GM13976 (cell line): ENCODE data around the gene MYO1C.

Experiments
- DNase-seq: peaks from one replicate; pipeline ENCODE4 v3.0.0; 2012; ENCODE audit warnings: low spot score
- in situ Hi-C: fragments of 300-500 bp; cut with MboI; formaldehyde crosslinking; loops from one replicate; pipeline ENCODE4 v1.12.0; 2022; ENCODE audit warnings: low sequenced_read_pairs, mixed read lengths, inconsistent platforms; ENCODE audit not compliant: unreplicated experiment
- TF ChIP-seq, protein P1 (sequence below): IDR thresholded peaks from 2 replicates; pipeline ENCODE4 v1.5.1; 2012; ENCODE audit warnings: borderline replicate concordance, mild to moderate bottlenecking; ENCODE audit not compliant: insufficient read depth; ENCODE audit errors: extremely low read depth, missing control alignments, control extremely low read depth

Gene MYO1C

GRCh38 chr17:1497831-1498230 is 5.3 kb upstream of the MYO1C start:
- in situ Hi-C loops, result no loop called here
- no peak for DNase-seq
- TF ChIP-seq, protein P1, sequence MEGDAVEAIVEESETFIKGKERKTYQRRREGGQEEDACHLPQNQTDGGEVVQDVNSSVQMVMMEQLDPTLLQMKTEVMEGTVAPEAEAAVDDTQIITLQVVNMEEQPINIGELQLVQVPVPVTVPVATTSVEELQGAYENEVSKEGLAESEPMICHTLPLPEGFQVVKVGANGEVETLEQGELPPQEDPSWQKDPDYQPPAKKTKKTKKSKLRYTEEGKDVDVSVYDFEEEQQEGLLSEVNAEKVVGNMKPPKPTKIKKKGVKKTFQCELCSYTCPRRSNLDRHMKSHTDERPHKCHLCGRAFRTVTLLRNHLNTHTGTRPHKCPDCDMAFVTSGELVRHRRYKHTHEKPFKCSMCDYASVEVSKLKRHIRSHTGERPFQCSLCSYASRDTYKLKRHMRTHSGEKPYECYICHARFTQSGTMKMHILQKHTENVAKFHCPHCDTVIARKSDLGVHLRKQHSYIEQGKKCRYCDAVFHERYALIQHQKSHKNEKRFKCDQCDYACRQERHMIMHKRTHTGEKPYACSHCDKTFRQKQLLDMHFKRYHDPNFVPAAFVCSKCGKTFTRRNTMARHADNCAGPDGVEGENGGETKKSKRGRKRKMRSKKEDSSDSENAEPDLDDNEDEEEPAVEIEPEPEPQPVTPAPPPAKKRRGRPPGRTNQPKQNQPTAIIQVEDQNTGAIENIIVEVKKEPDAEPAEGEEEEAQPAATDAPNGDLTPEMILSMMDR, result no peak

- TF ChIP-seq, protein P1, result no peak
- no peak for DNase-seq
- in situ Hi-C loops, result no loop called here
These were observed 4.4 kb upstream of the MYO1C start for GRCh38 chr17:1496869-1497268.

DNA sequence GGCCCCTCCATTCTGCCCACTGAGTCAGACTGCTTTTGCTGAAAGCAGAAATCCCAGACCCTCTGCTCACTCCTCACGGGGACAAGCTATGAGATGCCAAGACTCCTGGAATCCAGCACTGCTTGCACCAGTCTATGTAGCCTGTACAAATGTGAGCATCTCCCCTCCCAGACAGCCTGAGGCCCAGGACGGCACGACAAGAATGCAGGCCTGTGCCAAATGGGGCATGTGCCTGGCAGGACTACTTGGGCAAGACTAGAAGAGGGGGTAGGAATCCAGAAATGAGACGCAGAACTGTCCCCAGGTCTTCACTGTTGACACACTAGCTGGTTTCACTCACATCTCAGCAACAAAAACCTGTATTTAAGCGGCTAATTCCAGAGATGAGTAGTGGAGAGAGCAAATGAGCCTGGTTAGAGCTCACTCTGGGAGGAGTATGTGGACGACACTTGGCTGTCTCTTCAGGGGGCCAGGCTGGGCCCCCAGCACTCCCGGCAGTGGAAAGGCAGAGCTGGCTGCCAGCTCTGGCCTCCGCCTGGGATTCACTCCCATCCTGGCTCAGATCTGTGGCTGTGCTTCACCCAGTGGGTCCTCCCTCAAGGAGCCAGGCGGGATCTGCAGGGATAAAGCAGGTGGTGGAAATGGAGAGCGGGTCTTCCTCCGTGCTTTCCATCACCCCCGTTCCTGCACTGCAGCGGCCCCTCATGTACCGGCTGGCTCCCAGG is 2.9 kb upstream of the MYO1C start:
- DNase-seq, result no peak
- in situ Hi-C loops, result no loop called here
- TF ChIP-seq, protein P1, result no peak

DNA sequence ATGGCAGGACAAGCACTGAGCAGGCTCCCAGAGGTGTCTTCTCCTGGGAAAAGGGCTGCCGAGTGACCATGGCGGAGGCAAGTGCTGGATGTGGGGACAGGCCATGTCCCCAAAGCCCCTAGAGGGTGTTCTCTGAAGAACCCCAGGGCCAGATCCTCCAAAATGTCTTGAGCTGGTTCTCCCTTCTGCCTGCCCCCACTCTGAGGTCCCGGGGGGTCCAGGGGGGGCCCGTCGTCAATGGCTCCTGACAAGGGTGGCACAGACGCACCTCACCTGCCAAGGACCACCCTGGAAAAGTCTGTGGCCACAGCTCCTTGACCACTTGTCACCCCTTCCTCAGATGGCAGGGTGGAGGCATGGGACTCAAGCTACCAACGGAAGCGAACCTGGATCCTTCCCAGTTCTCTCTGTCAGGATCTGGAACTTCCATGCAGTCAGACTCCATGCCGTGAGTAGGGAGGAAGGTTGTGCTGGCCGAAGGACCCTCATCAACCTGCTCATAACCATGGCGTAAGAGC is 2.3 kb upstream of the MYO1C start:
- no peak for DNase-seq
- TF ChIP-seq, protein P1, result no peak
- in situ Hi-C loops, result no loop called here

DNA sequence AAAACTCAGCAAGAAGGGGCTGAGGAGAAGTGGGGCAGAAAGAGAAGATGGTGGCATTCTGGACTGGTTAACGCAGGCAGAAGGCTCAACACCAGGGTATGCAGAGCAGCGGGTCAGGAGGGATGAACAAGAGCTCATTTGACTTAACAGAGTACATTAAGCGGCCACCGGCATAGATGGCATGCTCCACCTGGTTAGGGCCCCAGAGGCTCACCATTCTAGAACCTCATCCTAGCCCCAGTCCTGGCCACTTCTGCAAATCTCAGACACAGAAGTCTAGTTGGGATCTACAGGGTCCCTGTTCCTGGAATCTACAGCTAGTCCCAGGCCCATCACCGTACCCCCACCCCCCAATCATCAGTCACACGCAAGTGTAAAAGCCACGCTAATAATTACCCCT is 1.7 kb upstream of the MYO1C start:
- TF ChIP-seq, protein P1, result no peak
- in situ Hi-C loops, result no loop called here

DNA sequence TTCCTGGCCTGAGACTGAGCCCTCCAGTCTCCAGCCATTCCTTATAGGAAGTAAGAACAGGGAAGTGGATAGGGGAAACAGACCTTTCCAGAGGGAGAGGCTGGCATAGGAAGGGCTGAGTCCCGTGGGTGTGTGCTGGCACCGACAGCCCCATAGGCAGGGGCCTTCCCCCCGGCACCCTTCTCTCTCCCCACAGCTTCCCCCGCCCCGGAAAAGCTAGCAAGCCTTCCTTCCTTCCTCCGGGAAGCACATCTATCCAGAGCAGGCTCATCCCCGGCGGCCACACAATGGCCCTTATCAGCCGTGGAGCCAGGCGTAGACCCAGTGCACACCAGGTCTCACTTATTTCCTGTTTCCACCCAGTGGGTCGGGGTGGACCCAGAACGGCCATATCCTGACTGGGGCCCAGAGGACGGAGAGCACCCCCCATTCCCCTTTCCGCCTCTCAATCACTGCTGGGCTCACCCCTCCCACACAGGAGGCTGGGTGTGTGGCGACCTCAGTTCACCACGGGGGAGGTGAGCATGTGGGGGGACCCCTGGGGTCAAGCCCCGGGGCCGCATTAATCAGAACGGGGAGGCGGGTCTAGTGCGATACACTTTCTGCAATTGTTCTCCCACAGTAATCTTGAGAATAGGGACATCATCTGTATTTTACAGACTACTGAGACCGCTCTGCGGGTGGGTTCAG is 950 bp upstream of the MYO1C start:
- TF ChIP-seq, protein P1, result no peak
- in situ Hi-C loops, result no loop called here
- no peak for DNase-seq

More for the DNA sequence above, 1.7 kb upstream of the MYO1C start:
- no peak for DNase-seq
